GM10248 (cell line): ENCODE data around the gene CCDC154.

Experiments
- CTCF ChIA-PET: fragments of 300-600 bp; sonication (Branson Sonifier 250); formaldehyde crosslinking; extraction: SDS; loops from one replicate; lab custom pipeline; 2021; ENCODE audit warnings: antibody characterized with exemption; lab: Yijun Ruan, JAX
- POLR2A ChIA-PET: fragments of 350-650 bp; sonication (Branson Sonifier 250); formaldehyde crosslinking; extraction: SDS; loops from one replicate; lab custom pipeline; 2020; ENCODE audit warnings: antibody characterized with exemption; lab: Yijun Ruan, JAX
- DNase-seq: peaks from one replicate; pipeline ENCODE4 v3.0.0; 2012; ENCODE audit errors: extremely low spot score
- TF ChIP-seq, protein P1 (sequence below): IDR thresholded peaks from 2 replicates; pipeline ENCODE4 v1.5.1; 2012; ENCODE audit warnings: mild to moderate bottlenecking, low read depth; ENCODE audit errors: extremely low read depth, missing control alignments, control extremely low read depth

Gene CCDC154

GRCh38 chr16:1407753-1408152 is 36.6 kb downstream of the CCDC154 start:
- ChIA-PET CTCF (interaction anchor here (1.3 to 2.7 kb wide), 3 partner anchors 44 to 315 kb away, joined by 3 to 8 read pairs (median 4); no protein-coding TSS in a partner anchor), POLR2A (no interaction called here)
- TF ChIP-seq, protein P1, sequence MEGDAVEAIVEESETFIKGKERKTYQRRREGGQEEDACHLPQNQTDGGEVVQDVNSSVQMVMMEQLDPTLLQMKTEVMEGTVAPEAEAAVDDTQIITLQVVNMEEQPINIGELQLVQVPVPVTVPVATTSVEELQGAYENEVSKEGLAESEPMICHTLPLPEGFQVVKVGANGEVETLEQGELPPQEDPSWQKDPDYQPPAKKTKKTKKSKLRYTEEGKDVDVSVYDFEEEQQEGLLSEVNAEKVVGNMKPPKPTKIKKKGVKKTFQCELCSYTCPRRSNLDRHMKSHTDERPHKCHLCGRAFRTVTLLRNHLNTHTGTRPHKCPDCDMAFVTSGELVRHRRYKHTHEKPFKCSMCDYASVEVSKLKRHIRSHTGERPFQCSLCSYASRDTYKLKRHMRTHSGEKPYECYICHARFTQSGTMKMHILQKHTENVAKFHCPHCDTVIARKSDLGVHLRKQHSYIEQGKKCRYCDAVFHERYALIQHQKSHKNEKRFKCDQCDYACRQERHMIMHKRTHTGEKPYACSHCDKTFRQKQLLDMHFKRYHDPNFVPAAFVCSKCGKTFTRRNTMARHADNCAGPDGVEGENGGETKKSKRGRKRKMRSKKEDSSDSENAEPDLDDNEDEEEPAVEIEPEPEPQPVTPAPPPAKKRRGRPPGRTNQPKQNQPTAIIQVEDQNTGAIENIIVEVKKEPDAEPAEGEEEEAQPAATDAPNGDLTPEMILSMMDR, result no peak
- DNase-seq, result no peak

- ChIA-PET POLR2A (interaction anchor here (0.5 kb wide), 1 partner anchor 112 kb away, joined by 7 read pairs; no protein-coding TSS in a partner anchor), CTCF (interaction anchor here (1.2 to 1.6 kb wide), 2 partner anchors 10 to 39 kb away, joined by 4 to 5 read pairs; no protein-coding TSS in a partner anchor)
- DNase-seq, result no peak
- TF ChIP-seq, protein P1, result no peak
These were observed 40.6 kb downstream of the CCDC154 start for GRCh38 chr16:1403733-1404132.

DNA sequence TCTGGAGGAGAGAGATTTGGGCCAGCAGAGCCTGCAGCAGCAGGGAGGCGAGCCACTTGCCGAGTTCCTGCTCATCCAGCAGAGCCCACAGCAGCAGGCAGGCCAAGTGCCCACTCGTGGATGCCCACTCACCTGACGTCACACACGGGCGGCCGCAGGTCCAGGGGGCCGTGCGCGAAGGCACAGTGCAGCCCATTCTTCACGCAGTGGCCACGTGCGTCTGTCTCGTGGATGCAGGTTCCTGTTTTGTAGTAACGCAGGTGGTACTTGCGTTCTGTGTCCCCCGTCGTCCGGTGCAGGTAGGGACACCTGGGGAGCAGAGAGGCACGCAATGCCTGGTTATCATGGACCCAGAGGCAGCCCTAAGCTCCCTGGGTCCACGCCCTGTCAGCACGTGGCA is 41.3 kb downstream of the CCDC154 start:
- ChIA-PET POLR2A (no interaction called here), CTCF (interaction anchor here (1.2 to 1.6 kb wide), 3 partner anchors 9 to 39 kb away, joined by 3 to 5 read pairs (median 4); no protein-coding TSS in a partner anchor)
- DNase-seq, result no peak
- TF ChIP-seq, protein P1, result no peak

- TF ChIP-seq, protein P1, result no peak
- no peak for DNase-seq
- ChIA-PET POLR2A (no interaction called here), CTCF (interaction anchor here (1.2 to 1.4 kb wide), 2 partner anchors 11 to 38 kb away, joined by 3 to 4 read pairs; no protein-coding TSS in a partner anchor)
These were observed 42.6 kb downstream of the CCDC154 start for GRCh38 chr16:1401758-1402154.

GRCh38 chr16:1401061-1401757 is 43.1 kb downstream of the CCDC154 start:
- no peak for DNase-seq
- POLR2A ChIA-PET, result no interaction called here
- TF ChIP-seq, protein P1, result no peak
- CTCF ChIA-PET, result interaction anchor here (1.2 to 1.4 kb wide), 2 partner anchors 11 to 38 kb away, joined by 3 to 4 read pairs; no protein-coding TSS in a partner anchor

- ChIA-PET CTCF (no interaction called here), POLR2A (no interaction called here)
- DNase-seq, result no peak
- TF ChIP-seq, protein P1, result no peak
These were observed 45.4 kb downstream of the CCDC154 start for GRCh38 chr16:1398826-1399581.
